GM12878 (cell line): ENCODE measurements around the gene PSMF1. TPM values are rescaled to one million over a fixed set of nuclear protein-coding genes. Genes with fewer than 3 reads are reported as not detected.

ENCODE experiments used
- ATF3 ChIP-seq: IDR thresholded peaks from 2 replicates; pipeline ENCODE4 v1.6.1; 2011; ENCODE audit warnings: low read depth, mild to moderate bottlenecking, low read length, moderate library complexity, borderline replicate concordance; ENCODE audit errors: extremely low read depth
- BRCA1 ChIP-seq: IDR thresholded peaks from 2 replicates; pipeline ENCODE4 v1.6.1; 2011; ENCODE audit warnings: low read depth, low read length, improper control_type of control experiment
- ESRRA ChIP-seq: IDR thresholded peaks from 2 replicates; pipeline ENCODE4 v1.6.1; 2012; ENCODE audit warnings: mild to moderate bottlenecking, low read length, improper control_type of control experiment
- MEF2A ChIP-seq: IDR thresholded peaks from 2 replicates; pipeline ENCODE4 v1.6.1; 2011; ENCODE audit warnings: low read depth, mild to moderate bottlenecking, low read length, moderate library complexity; ENCODE audit not compliant: insufficient read depth
- MTA2 ChIP-seq: fragments of 450-650 bp; IDR thresholded peaks from 2 replicates; pipeline ENCODE4 v1.6.1; 2016; ENCODE audit warnings: low read depth, mild to moderate bottlenecking, moderate library complexity
- MTA3 ChIP-seq: IDR thresholded peaks from 2 replicates; pipeline ENCODE4 v1.6.1; 2012; ENCODE audit warnings: low read length, inconsistent platforms, borderline replicate concordance
- MYC ChIP-seq: IDR thresholded peaks from 2 replicates; pipeline ENCODE4 v1.6.1; 2011; ENCODE audit warnings: mild to moderate bottlenecking, low read length, moderate library complexity, inconsistent platforms; ENCODE audit not compliant: insufficient read depth, insufficient replicate concordance, insufficient read length, severe bottlenecking
- NR2C2 ChIP-seq: IDR thresholded peaks from 2 replicates; pipeline ENCODE4 v1.6.1; 2011; ENCODE audit warnings: borderline replicate concordance, low read depth; ENCODE audit not compliant: control insufficient read depth, insufficient read length
- POU2F2 ChIP-seq: IDR thresholded peaks from 3 replicates; pipeline ENCODE4 v1.6.1; 2011; ENCODE audit warnings: low read depth, mild to moderate bottlenecking, low read length, borderline replicate concordance
- SIX5 ChIP-seq: IDR thresholded peaks from 2 replicates; pipeline ENCODE4 v1.6.1; 2011; ENCODE audit warnings: mild to moderate bottlenecking, low read depth, low read length, moderate library complexity; ENCODE audit not compliant: severe bottlenecking
- SUPT20H ChIP-seq: IDR thresholded peaks from 2 replicates; pipeline ENCODE4 v1.6.1; 2011; ENCODE audit warnings: low read depth, mild to moderate bottlenecking, low read length, moderate library complexity, borderline replicate concordance; ENCODE audit not compliant: control insufficient read depth
- TCF12 ChIP-seq: IDR thresholded peaks from 2 replicates; pipeline ENCODE4 v1.6.1; 2011; ENCODE audit warnings: low read depth, mild to moderate bottlenecking, low read length
- ZNF384 ChIP-seq: IDR thresholded peaks from 2 replicates; pipeline ENCODE4 v1.6.1; 2012; ENCODE audit warnings: low read depth, mild to moderate bottlenecking, low read length, improper control_type of control experiment, borderline replicate concordance
- ZNF592 ChIP-seq: fragments of 450-650 bp; IDR thresholded peaks from 2 replicates; pipeline ENCODE4 v1.6.1; 2017; ENCODE audit warnings: mild to moderate bottlenecking, moderate library complexity
- ZSCAN29 ChIP-seq: fragments of 450-650 bp; IDR thresholded peaks from 2 replicates; pipeline ENCODE4 v1.6.1; 2017; ENCODE audit warnings: mild to moderate bottlenecking, moderate library complexity
- polyA plus RNA-seq, 11 experiments: library from polyadenylated mRNA; depleted of rRNA in 4 of 11; unstranded in 6 of 11; stranded (reverse) in 5 of 11; fragments of >200 nt; fragmentation: Nextera tagmentation in 4 of 11; fragmentation: Illumina TruSeq in 1 of 11; extraction: Ambion mirVana in 4 of 11; extraction: Trizol in 1 of 11; gene quantifications; 1 replicate in 1 of 11; 2 replicates in 10 of 11; pipeline versions ENCODE4 v1.2.1 to v1.2.3, GENCODE V29; 2011 to 2016; ENCODE audit warnings: inconsistent platforms in 2 of 11, missing spikeins in 2 of 11, low read depth in 1 of 11
- total RNA-seq, 4 experiments: library from RNA; depleted of rRNA in 3 of 4; stranded (reverse); fragments of >200 nt in 3 of 4; fragmentation: Illumina TruSeq in 1 of 4; extraction: Trizol in 1 of 4; gene quantifications; 2 replicates each; pipeline versions ENCODE4 v1.2.1 to v1.2.3, GENCODE V29; 2013 to 2021
- TF ChIP-seq, protein P1 (sequence below): IDR thresholded peaks from 2 replicates; pipeline ENCODE4 v1.6.1; 2012; ENCODE audit warnings: improper control_type of control experiment, low read depth, low read length; ENCODE audit not compliant: insufficient replicate concordance

The PSMF1 gene
- total and polyA plus RNA-seq, 10 of the 15 experiments (the other 5 are each of a cell fraction or from before 2014, with no cell fraction given): 14.2 to 173 (median 40.6) TPM

DNA sequence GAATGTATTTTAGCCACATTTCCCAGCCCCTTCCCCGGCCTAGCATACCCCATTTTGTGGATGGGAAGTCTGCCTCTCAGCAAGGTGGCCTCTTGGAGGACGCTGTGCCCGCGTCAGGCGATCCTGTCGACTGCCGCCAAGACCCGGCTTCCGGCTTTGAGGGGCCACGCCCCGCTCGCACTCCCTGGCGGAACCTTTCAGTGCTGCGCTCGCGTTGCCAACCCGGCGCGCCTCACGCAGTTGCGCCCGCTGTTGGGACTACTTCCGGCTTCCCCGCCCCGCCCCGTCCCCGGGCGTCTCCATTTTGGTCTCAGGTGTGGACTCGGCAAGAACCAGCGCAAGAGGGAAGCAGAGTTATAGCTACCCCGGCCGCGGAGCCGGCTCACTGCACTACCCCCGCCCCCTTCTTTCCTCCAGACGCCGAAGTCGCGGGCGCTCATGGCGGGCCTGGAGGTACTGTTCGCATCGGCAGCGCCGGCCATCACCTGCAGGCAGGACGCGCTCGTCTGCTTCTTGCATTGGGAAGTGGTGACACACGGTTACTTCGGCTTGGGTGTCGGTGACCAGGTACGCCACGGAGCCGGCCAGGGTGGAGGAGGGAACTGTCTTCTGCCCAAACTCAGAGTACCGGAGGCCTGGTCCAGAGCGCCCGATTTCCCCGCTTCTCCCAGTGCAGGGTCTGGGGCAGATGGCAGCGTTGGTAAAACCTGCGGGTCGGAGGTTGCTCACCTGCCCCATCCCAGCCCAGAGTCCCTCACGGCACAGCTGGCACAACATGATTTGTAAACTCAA lies at the start of gene PSMF1 (continued):
- no peak; the same call in 1 of the 2 replicates for TF ChIP-seq MTA2
- TF ChIP-seq ATF3: no peak
- peak; percentile 82 for TF ChIP-seq MEF2A
- TF ChIP-seq SIX5: peak; percentile 78
- no peak for TF ChIP-seq MTA3
- TF ChIP-seq ZNF384: no peak
- peak; percentile 78 for TF ChIP-seq POU2F2
- no peak for TF ChIP-seq MYC
- TF ChIP-seq ZSCAN29: peak; percentile 84; the same call in 1 of the 2 replicates
- no peak for TF ChIP-seq NR2C2
- TF ChIP-seq ZNF592: peak; percentile 89
- TF ChIP-seq, protein P1, sequence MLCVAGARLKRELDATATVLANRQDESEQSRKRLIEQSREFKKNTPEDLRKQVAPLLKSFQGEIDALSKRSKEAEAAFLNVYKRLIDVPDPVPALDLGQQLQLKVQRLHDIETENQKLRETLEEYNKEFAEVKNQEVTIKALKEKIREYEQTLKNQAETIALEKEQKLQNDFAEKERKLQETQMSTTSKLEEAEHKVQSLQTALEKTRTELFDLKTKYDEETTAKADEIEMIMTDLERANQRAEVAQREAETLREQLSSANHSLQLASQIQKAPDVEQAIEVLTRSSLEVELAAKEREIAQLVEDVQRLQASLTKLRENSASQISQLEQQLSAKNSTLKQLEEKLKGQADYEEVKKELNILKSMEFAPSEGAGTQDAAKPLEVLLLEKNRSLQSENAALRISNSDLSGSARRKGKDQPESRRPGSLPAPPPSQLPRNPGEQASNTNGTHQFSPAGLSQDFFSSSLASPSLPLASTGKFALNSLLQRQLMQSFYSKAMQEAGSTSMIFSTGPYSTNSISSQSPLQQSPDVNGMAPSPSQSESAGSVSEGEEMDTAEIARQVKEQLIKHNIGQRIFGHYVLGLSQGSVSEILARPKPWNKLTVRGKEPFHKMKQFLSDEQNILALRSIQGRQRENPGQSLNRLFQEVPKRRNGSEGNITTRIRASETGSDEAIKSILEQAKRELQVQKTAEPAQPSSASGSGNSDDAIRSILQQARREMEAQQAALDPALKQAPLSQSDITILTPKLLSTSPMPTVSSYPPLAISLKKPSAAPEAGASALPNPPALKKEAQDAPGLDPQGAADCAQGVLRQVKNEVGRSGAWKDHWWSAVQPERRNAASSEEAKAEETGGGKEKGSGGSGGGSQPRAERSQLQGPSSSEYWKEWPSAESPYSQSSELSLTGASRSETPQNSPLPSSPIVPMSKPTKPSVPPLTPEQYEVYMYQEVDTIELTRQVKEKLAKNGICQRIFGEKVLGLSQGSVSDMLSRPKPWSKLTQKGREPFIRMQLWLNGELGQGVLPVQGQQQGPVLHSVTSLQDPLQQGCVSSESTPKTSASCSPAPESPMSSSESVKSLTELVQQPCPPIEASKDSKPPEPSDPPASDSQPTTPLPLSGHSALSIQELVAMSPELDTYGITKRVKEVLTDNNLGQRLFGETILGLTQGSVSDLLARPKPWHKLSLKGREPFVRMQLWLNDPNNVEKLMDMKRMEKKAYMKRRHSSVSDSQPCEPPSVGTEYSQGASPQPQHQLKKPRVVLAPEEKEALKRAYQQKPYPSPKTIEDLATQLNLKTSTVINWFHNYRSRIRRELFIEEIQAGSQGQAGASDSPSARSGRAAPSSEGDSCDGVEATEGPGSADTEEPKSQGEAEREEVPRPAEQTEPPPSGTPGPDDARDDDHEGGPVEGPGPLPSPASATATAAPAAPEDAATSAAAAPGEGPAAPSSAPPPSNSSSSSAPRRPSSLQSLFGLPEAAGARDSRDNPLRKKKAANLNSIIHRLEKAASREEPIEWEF: no peak
- no peak for TF ChIP-seq BRCA1
- peak; percentile 82; the same call in 1 of the 2 replicates for TF ChIP-seq ESRRA
- TF ChIP-seq TCF12: 0 out of 2 replicates have a peak, but pooled peaks have one; percentile 45
- TF ChIP-seq SUPT20H: no peak
